Measurements from ENCODE around the gene RTTN.

- no peak for TF ChIP-seq CTCF (conservative IDR thresholded peaks at IDR 0.05; ENCODE audit: low read depth, low read length)
- no peak for TF ChIP-seq EZH2 (IDR thresholded peaks at IDR 0.05; ENCODE audit: borderline replicate concordance, low read depth, low read length, poor library complexity, severe bottlenecking)
Observed at GRCh38 chr18:70243131-70243929, 37.8 kb upstream of the RTTN start.
